Measurements from ENCODE around the gene GLO1.

The GLO1 gene

DNA sequence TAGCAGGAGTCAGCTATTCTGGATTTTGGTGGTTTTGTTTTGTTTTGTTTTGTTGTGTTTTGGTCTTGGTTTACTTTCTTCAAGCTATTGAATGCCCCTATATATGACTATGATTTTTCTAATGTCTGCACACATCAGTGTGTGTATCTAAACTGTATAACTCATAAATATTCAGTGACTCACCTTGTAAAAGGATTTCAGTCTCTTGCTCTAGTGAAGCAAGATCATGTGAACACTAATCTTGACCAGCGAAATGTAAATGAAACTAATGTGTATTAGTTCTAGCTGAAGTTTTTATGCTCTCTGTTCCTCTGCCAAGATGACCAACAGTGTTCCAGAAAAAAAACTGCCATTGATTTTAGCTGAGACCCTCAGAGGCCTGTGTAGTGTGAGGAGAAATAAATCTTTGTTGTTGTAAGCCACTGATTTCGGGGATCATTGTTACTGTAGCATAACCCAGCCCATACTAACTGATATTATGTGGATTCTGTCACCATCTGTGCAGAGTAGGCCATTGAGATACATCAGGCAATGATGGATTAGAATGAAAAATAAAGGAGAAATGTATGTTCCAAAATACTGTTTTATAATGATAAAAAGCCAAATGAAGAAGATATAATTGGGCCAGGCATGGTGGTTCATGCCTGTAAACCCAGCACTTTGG is 51.7 kb downstream of the GLO1 start:
- Histone ChIP-seq H2BK12ac (ENCODE audit: low read length) (no peak overlapping the region), H2AFZ (ENCODE audit: low read length) (no peak overlapping the region), H3K14ac (ENCODE audit: low read length) (no peak overlapping the region), H3K27me3 (ENCODE audit: control insufficient read depth in 3 of 3, insufficient read depth in 3 of 3, low read depth in 1 of 3, low read length in 3 of 3) (no peaks in the 10 kb centered on the region), H3K4me1 (ENCODE audit: control insufficient read depth in 2 of 2, insufficient read depth in 1 of 2, low read depth in 1 of 2, low read length in 2 of 2) (peaks cover 3 to 5% of the 10 kb centered on the region in 2 donors), H3K4me2 (ENCODE audit: insufficient read depth, low read length, poor library complexity, severe bottlenecking) (no peak overlapping the region), H3K23ac (ENCODE audit: low read depth, low read length, poor library complexity) (no peak overlapping the region), H2AK5ac (ENCODE audit: low read depth, low read length) (no peak overlapping the region), H2BK120ac (ENCODE audit: low read depth, low read length) (no peak overlapping the region), H3K4ac (ENCODE audit: low read length) (no peak overlapping the region), H3K27ac (replicated peaks; ENCODE audit: low read length) (no peak overlapping the region), H3K9ac (ENCODE audit: low read depth, low read length, poor library complexity) (no peak overlapping the region), H3K9me3 (replicated peaks in 1 of 2; ENCODE audit: control insufficient read depth in 2 of 2, insufficient read depth in 1 of 2, low read depth in 1 of 2, low read length in 2 of 2) (no peaks in the 10 kb centered on the region), H4K8ac (ENCODE audit: low read depth, low read length) (no peak overlapping the region), H2BK15ac (ENCODE audit: low read length) (no peak overlapping the region), H2BK5ac (ENCODE audit: low read length) (no peak overlapping the region), H3K36me3 (replicated peaks in 1 of 2; ENCODE audit: control insufficient read depth in 2 of 2, insufficient read depth in 2 of 2, low read length in 2 of 2) (no peaks in the 10 kb centered on the region), H3K79me1 (ENCODE audit: low read depth, low read length) (no peaks in the 10 kb centered on the region), H3K4me3 (ENCODE audit: low read length in 2 of 2) (no peak overlapping the region), H4K91ac (ENCODE audit: low read depth, low read length, poor library complexity) (no peak overlapping the region), H3K18ac (ENCODE audit: low read length) (no peak overlapping the region)
- no CpG with 5 or more reads among the region's 2 CpGs for WGBS, 2 donors (ENCODE audit: extremely low coverage in 2 of 2, insufficient read length in 2 of 2, insufficient replicate concordance in 1 of 2)
- no peak for DNase-seq (ENCODE audit: low spot score)

- H3K4me2 ChIP-seq (ENCODE audit: insufficient read depth, low read length, poor library complexity, severe bottlenecking): no peak overlapping the region
- no peak overlapping the region for H2BK15ac ChIP-seq (ENCODE audit: low read length)
- no peak overlapping the region for H2BK12ac ChIP-seq (ENCODE audit: low read length)
- no peak overlapping the region for H4K8ac ChIP-seq (ENCODE audit: low read depth, low read length)
- no peaks in the 10 kb centered on the region for H3K27me3 ChIP-seq (ENCODE audit: control insufficient read depth in 3 of 3, insufficient read depth in 3 of 3, low read depth in 1 of 3, low read length in 3 of 3)
- H3K18ac ChIP-seq (ENCODE audit: low read length): no peak overlapping the region
- no peak overlapping the region for H2BK120ac ChIP-seq (ENCODE audit: low read depth, low read length)
- no peaks in the 10 kb centered on the region for H3K36me3 ChIP-seq (replicated peaks in 1 of 2; ENCODE audit: control insufficient read depth in 2 of 2, insufficient read depth in 2 of 2, low read length in 2 of 2)
- H4K91ac ChIP-seq (ENCODE audit: low read depth, low read length, poor library complexity): no peak overlapping the region
- peaks cover 3 to 10% of the 10 kb centered on the region in 2 donors for H3K4me1 ChIP-seq (ENCODE audit: control insufficient read depth in 2 of 2, insufficient read depth in 1 of 2, low read depth in 1 of 2, low read length in 2 of 2)
- DNase-seq (ENCODE audit: low spot score): no peak
- H2AK5ac ChIP-seq (ENCODE audit: low read depth, low read length): no peak overlapping the region
- no peak overlapping the region for H3K14ac ChIP-seq (ENCODE audit: low read length)
- H3K9ac ChIP-seq (ENCODE audit: low read depth, low read length, poor library complexity): no peak overlapping the region
- WGBS, 2 donors (ENCODE audit: extremely low coverage in 2 of 2, insufficient read length in 2 of 2, insufficient replicate concordance in 1 of 2): no CpG with 5 or more reads among the region's 5 CpGs
- no peak overlapping the region for H3K23ac ChIP-seq (ENCODE audit: low read depth, low read length, poor library complexity)
- no peak overlapping the region for H3K27ac ChIP-seq (replicated peaks; ENCODE audit: low read length)
- H3K4ac ChIP-seq (ENCODE audit: low read length): no peak overlapping the region
- H2AFZ ChIP-seq (ENCODE audit: low read length): no peak overlapping the region
- H3K79me1 ChIP-seq (ENCODE audit: low read depth, low read length): no peaks in the 10 kb centered on the region
- no peak overlapping the region for H3K4me3 ChIP-seq (ENCODE audit: low read length in 2 of 2)
- H2BK5ac ChIP-seq (ENCODE audit: low read length): no peak overlapping the region
- no peaks in the 10 kb centered on the region for H3K9me3 ChIP-seq (replicated peaks in 1 of 2; ENCODE audit: control insufficient read depth in 2 of 2, insufficient read depth in 1 of 2, low read depth in 1 of 2, low read length in 2 of 2)
Measured at GRCh38 chr6:38650207-38650752, 52.7 kb downstream of the GLO1 start.

DNA sequence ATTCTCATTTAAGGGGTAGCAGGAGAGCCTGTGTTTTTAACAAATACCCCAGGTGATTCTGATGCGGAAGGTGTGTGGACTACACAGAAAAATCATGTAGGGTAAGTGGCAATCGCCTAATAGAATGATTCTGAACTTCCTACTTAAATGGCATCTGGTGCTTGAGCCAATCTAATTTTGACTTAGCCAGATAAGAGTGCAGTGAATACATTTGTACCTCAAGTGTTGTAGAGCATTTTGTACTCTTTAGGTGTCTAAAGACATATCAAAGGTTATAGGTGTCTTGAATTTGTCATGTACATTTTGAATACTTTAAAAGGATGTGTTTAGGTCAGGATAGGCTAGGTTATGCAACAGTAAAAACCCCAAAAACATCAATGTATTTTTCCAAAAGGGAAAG is 53.2 kb downstream of the GLO1 start:
- no peak overlapping the region for H3K4ac ChIP-seq (ENCODE audit: low read length)
- no peaks in the 10 kb centered on the region for H3K27me3 ChIP-seq (ENCODE audit: control insufficient read depth in 3 of 3, insufficient read depth in 3 of 3, low read depth in 1 of 3, low read length in 3 of 3)
- H2BK120ac ChIP-seq (ENCODE audit: low read depth, low read length): no peak overlapping the region
- no peak overlapping the region for H4K8ac ChIP-seq (ENCODE audit: low read depth, low read length)
- no peak overlapping the region for H3K9ac ChIP-seq (ENCODE audit: low read depth, low read length, poor library complexity)
- no peaks in the 10 kb centered on the region for H3K36me3 ChIP-seq (replicated peaks in 1 of 2; ENCODE audit: control insufficient read depth in 2 of 2, insufficient read depth in 2 of 2, low read length in 2 of 2)
- no peaks in the 10 kb centered on the region for H3K9me3 ChIP-seq (replicated peaks in 1 of 2; ENCODE audit: control insufficient read depth in 2 of 2, insufficient read depth in 1 of 2, low read depth in 1 of 2, low read length in 2 of 2)
- DNase-seq (ENCODE audit: low spot score): no peak
- no peak overlapping the region for H4K91ac ChIP-seq (ENCODE audit: low read depth, low read length, poor library complexity)
- no peak overlapping the region for H3K23ac ChIP-seq (ENCODE audit: low read depth, low read length, poor library complexity)
- no CpG with 5 or more reads among the region's 2 CpGs for WGBS, 2 donors (ENCODE audit: extremely low coverage in 2 of 2, insufficient read length in 2 of 2, insufficient replicate concordance in 1 of 2)
- H2AK5ac ChIP-seq (ENCODE audit: low read depth, low read length): no peak overlapping the region
- peaks cover 3 to 10% of the 10 kb centered on the region in 2 donors for H3K4me1 ChIP-seq (ENCODE audit: control insufficient read depth in 2 of 2, insufficient read depth in 1 of 2, low read depth in 1 of 2, low read length in 2 of 2)
- H3K14ac ChIP-seq (ENCODE audit: low read length): no peak overlapping the region
- no peak overlapping the region for H3K18ac ChIP-seq (ENCODE audit: low read length)
- H2BK5ac ChIP-seq (ENCODE audit: low read length): no peak overlapping the region
- H2BK12ac ChIP-seq (ENCODE audit: low read length): no peak overlapping the region
- H2AFZ ChIP-seq (ENCODE audit: low read length): no peak overlapping the region
- no peaks in the 10 kb centered on the region for H3K79me1 ChIP-seq (ENCODE audit: low read depth, low read length)
- H2BK15ac ChIP-seq (ENCODE audit: low read length): no peak overlapping the region
- H3K4me3 ChIP-seq (ENCODE audit: low read length in 2 of 2): no peak overlapping the region
- H3K27ac ChIP-seq (replicated peaks; ENCODE audit: low read length): no peak overlapping the region
- H3K4me2 ChIP-seq (ENCODE audit: insufficient read depth, low read length, poor library complexity, severe bottlenecking): no peak overlapping the region

GRCh38 chr6:38648629-38649028 is 54.3 kb downstream of the GLO1 start:
- Histone ChIP-seq H3K4ac (ENCODE audit: low read length) (no peak overlapping the region), H3K36me3 (replicated peaks in 1 of 2; ENCODE audit: control insufficient read depth in 2 of 2, insufficient read depth in 2 of 2, low read length in 2 of 2) (no peaks in the 10 kb centered on the region), H3K4me1 (ENCODE audit: control insufficient read depth in 2 of 2, insufficient read depth in 1 of 2, low read depth in 1 of 2, low read length in 2 of 2) (peaks cover 3 to 10% of the 10 kb centered on the region in 2 donors), H3K23ac (ENCODE audit: low read depth, low read length, poor library complexity) (no peak overlapping the region), H3K27me3 (ENCODE audit: control insufficient read depth in 3 of 3, insufficient read depth in 3 of 3, low read depth in 1 of 3, low read length in 3 of 3) (no peaks in the 10 kb centered on the region), H3K14ac (ENCODE audit: low read length) (no peak overlapping the region), H3K4me2 (ENCODE audit: insufficient read depth, low read length, poor library complexity, severe bottlenecking) (no peak overlapping the region), H2BK120ac (ENCODE audit: low read depth, low read length) (no peak overlapping the region), H2BK15ac (ENCODE audit: low read length) (no peak overlapping the region), H3K79me1 (ENCODE audit: low read depth, low read length) (no peaks in the 10 kb centered on the region), H2AFZ (ENCODE audit: low read length) (no peak overlapping the region), H3K9ac (ENCODE audit: low read depth, low read length, poor library complexity) (no peak overlapping the region), H3K27ac (replicated peaks; ENCODE audit: low read length) (no peak overlapping the region), H3K18ac (ENCODE audit: low read length) (no peak overlapping the region), H4K8ac (ENCODE audit: low read depth, low read length) (no peak overlapping the region), H3K4me3 (ENCODE audit: low read length in 2 of 2) (no peak overlapping the region), H3K9me3 (replicated peaks in 1 of 2; ENCODE audit: control insufficient read depth in 2 of 2, insufficient read depth in 1 of 2, low read depth in 1 of 2, low read length in 2 of 2) (no peaks in the 10 kb centered on the region), H2AK5ac (ENCODE audit: low read depth, low read length) (no peak overlapping the region), H2BK12ac (ENCODE audit: low read length) (no peak overlapping the region), H4K91ac (ENCODE audit: low read depth, low read length, poor library complexity) (no peak overlapping the region), H2BK5ac (ENCODE audit: low read length) (no peak overlapping the region)
- no peak for DNase-seq (ENCODE audit: low spot score)

All from neuronal stem cell (in vitro differentiated cells).